Measurements from ENCODE around the gene ESRRA.
A peak's percentile ranks its signal among the peaks of the same experiment; 100 is the strongest.

Gene ESRRA

GRCh38 chr11:64352995-64353714 lies 47.8 kb downstream of the ESRRA start:
- DNase-seq, result no peak

- no peak for DNase-seq
These were observed 48.6 kb downstream of the ESRRA start for GRCh38 chr11:64353715-64354506.

- no peak for DNase-seq
These were observed 50.0 kb downstream of the ESRRA start for GRCh38 chr11:64355078-64355940.

GRCh38 chr11:64356498-64357411 lies 51.4 kb downstream of the ESRRA start:
- no peak for DNase-seq

DNA sequence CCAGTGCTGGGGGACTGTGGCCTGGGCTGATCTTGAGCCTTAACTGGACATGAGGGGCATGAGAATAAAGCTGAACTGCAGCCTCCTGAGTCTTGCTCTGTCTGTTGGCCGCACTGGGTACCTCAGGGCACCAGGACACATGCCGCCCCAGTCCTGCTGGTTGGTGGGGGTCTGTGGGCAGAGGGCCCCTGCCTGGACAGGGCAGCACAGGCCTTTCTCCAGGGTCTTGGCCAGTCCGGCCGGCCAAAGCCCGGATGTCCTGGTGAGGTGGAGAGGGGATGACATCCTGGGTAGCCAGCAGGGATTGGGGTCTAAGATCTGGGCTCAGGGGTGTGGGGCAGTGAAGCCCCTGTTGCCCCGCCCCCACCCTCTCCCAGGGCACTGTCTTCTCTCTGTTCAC lies 52.1 kb downstream of the ESRRA start:
- DNase-seq, result no peak

- DNase-seq, result peak; percentile 34
These were observed 52.7 kb downstream of the ESRRA start for GRCh38 chr11:64357904-64358535.

- DNase-seq, result no peak
These were observed 53.2 kb downstream of the ESRRA start for GRCh38 chr11:64358536-64358906.

GRCh38 chr11:64358907-64359711 lies 53.8 kb downstream of the ESRRA start, which contains the start of gene RPS6KA4:
Gene RPS6KA4, plus strand, starts transcription at chr11:64359162. Its CDS starts 74 bp downstream, at chr11:64359236.
- DNase-seq, result peak; percentile 20

DNA sequence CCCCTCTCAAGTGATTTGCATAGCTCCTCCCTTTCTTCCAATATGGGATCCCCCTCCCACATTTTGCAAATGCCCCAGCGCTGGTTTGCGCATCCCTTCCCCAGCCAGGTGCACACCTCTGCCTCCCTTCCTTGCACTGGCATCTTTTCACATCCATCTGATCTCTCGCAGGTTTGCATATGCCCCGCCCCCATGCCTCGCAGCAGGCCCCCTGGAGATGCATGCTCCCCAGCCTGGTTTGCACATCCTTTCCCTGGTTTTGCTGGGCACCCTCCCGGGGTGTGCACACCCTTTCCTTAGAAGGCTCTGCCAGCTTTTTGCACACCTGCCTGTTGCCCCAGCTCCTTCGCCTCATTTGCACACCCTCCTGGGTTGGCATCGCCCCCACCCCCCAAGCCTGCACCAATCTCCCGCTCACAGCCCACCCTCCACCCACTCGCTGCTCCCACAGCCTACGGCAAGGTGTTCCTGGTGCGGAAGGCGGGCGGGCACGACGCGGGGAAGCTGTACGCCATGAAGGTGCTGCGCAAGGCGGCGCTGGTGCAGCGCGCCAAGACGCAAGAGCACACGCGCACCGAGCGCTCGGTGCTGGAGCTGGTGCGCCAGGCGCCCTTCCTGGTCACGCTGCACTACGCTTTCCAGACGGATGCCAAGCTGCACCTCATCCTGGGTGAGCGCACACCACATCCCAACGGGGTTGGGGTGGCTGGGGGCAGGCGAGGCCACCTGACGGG lies 54.6 kb downstream of the ESRRA start:
- DNase-seq, result no peak

DNA sequence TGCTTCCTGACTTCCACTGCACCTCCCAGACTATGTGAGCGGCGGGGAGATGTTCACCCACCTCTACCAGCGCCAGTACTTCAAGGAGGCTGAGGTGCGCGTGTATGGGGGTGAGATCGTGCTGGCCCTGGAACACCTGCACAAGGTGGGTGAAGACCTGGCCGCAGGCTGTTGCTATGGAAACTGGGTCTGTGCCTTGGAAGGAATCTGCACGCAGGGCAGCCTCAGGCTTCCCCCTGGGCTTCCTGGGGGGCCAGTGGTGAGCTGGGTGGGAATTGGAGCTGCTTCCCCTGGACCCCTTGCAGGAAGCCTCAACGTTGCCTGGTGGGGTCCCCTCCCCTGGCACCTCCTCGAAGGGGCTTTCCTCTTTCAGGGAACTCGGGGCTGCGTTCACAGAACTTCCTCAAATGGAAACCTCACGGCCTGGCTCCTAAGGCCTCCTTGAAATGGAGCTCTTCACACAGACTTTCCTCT lies 55.2 kb downstream of the ESRRA start:
- no peak for DNase-seq

GRCh38 chr11:64361659-64362058 lies 56.3 kb downstream of the ESRRA start:
- DNase-seq, result no peak

DNA sequence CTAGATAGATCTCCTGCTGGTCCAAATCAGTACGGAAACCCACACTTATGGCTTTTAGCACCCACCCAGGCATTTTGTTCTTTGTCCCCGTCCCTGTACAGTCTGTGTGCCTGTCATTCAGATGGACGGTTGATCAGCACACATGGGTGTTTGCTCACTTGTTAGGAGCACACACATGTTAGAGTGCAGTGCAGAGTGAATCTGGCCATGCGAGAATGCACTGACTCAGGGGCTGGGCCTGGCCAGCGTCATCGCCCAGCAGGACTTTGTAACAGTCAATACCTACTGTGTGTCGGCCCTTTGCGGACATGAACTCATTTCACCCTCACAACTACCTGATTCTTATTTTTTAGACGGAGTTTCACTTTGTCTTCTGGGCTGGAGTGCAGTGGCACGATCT lies 57.0 kb downstream of the ESRRA start:
- DNase-seq, result no peak

DNA sequence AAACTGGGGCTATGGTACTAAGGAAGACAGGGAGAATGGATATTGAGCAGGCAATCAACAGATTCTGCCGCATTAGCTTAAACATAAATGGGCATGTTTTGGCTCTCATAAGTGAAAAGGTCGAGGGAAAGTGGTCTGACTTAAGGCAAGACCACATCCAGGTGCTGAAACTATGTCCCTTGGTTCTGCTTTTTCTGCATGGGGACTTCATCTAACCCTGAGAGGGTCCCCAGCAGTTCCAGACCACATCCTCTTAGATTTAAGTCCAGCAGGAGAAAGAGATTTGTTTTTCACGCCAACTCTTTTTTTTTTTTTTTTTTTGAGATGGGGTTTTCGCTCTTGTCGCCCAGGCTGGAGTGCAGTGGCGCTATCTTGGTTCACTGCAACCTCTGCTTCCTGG lies 59.1 kb downstream of the ESRRA start:
- no peak for DNase-seq

- no peak for DNase-seq
These were observed 59.6 kb downstream of the ESRRA start for GRCh38 chr11:64364911-64365310.

All from CD4-positive, alpha-beta T cell treated with Interleukin-4 for 4 hours (primary cell).